Spinal cord (tissue), 10 donors: ENCODE data around the gene RTN4R. TPM values are rescaled to one million over a fixed set of nuclear protein-coding genes. Genes with fewer than 3 reads are reported as not detected.
A peak's percentile ranks its signal among the peaks of the same experiment; 100 is the strongest.

Experiments
- DNase-seq, 6 donors: peaks; one replicate each; pipeline versions ENCODE4 v3.0.0 to v3.0.0-alpha.2; 2013 to 2015; ENCODE audit warnings: low spot score in 6 of 6, low read depth in 4 of 6
- H3K27ac ChIP-seq: one replicate; pipeline ENCODE4 v1.5.1; 2013; ENCODE audit warnings: low read depth, low read length, control low read depth
- H3K27me3 ChIP-seq: one replicate; pipeline ENCODE4 v1.6.1; 2013; ENCODE audit warnings: low read length; ENCODE audit not compliant: control insufficient read depth, insufficient read depth
- H3K36me3 ChIP-seq: one replicate; pipeline ENCODE4 v1.6.1; 2013; ENCODE audit warnings: low read length; ENCODE audit not compliant: control insufficient read depth, insufficient read depth
- H3K4me1 ChIP-seq: one replicate; pipeline ENCODE4 v1.6.1; 2013; ENCODE audit warnings: low read length; ENCODE audit not compliant: control insufficient read depth, insufficient read depth
- H3K4me3 ChIP-seq: one replicate; pipeline ENCODE4 v1.5.1; 2013; ENCODE audit warnings: low read depth, low read length, control low read depth
- H3K9me3 ChIP-seq: one replicate; pipeline ENCODE4 v1.6.1; 2013; ENCODE audit warnings: low read length; ENCODE audit not compliant: control insufficient read depth, insufficient read depth
- WGBS: methylation state at CpG from one replicate; pipeline ENCODE4 v1.1.5; 2013; ENCODE audit warnings: missing lambda C conversion rate; ENCODE audit not compliant: insufficient coverage; 5-methylcytosine and 5-hydroxymethylcytosine counted together
- polyA plus RNA-seq, 2 donors: library from polyadenylated mRNA; unstranded; fragments of 120-200 nt; gene quantifications; one replicate each; pipeline ENCODE4 v1.2.1, GENCODE V29; 2013; ENCODE audit not compliant: insufficient read length in 2 of 2
- total RNA-seq, 2 donors: library from RNA; depleted of rRNA in 1 of 2; stranded (reverse); fragments of 120-200 nt in 1 of 2; fragments of >200 nt in 1 of 2; gene quantifications; one replicate each; pipeline versions ENCODE4 v1.2.3 to v1.2.4, GENCODE V29; 2013 to 2014
- donor health status: healthy.

The RTN4R gene
- total and polyA plus RNA-seq, 4 donors: 5.4 to 25.9 (median 16.6) TPM

DNA sequence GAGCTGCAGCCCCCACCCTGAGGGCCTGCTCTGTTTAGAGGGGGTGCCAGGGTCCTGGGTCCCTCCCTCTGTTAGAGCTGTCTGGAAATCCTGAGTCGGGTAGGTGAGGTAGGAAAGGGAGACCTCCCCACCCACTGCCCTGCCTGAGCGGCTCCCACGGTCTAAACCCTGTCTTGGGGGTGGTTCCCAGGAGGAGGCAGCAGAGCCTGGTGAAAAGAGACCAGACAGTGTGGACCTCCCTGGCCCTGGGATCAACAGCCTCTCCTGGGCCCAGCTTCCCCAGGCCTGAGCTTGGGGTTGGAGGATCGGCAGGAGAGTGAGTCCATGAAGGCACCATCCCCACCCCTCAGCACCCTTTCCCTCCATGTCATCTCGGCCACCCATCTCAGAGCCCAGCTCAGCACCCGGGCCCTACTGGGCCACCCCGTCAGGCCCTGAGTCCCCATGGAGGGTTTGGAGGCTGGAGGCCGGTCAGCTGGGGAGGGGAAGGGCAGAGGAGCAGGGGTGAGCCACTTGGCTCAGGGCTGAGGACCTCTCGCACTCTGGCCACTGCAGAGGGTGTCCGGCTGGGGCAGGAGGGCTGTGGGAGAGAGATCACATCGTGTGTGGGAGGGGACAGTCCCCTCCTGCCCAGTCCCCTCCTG lies 37.2 kb downstream of the RTN4R start:
- whole genome bisulfite sequencing: 91% methylated on average over 7 of the region's 11 CpGs
- H3K36me3 ChIP-seq: no peaks in the 10 kb centered on the region
- peaks cover 82% of the 10 kb centered on the region for H3K4me1 ChIP-seq
- no peaks in the 10 kb centered on the region for H3K9me3 ChIP-seq
- no peak overlapping the region for H3K27ac ChIP-seq
- no peak overlapping the region for H3K4me3 ChIP-seq
- no peak for DNase-seq
- H3K27me3 ChIP-seq: no peaks in the 10 kb centered on the region

- Histone ChIP-seq H3K27ac (peak overlapping the region; percentile 33), H3K36me3 (no peaks in the 10 kb centered on the region), H3K27me3 (no peaks in the 10 kb centered on the region), H3K9me3 (no peaks in the 10 kb centered on the region), H3K4me1 (peaks cover 74% of the 10 kb centered on the region), H3K4me3 (no peak overlapping the region)
- peak in 2 of 6 donors; percentile 70 to 89 for DNase-seq
- WGBS: 39% methylated on average over 24 of the region's 24 CpGs
Observed at GRCh38 chr22:20229916-20230775, 38.0 kb downstream of the RTN4R start.

DNA sequence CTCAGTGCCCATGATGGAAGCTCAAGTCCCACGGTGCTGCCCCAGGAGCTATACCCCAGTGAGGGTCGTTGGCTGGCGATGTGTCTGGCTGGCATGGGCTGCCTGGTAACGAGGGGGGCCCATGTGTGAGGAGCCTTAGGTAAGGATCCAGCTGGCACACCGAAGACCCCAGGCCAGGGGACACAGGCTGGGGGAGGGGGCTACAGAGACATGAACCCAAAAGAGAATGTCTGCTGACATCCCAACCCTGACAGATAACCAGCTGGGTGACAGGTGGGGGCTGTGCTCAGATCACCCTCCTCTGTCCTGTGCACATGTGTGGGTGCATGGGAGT lies 39.2 kb downstream of the RTN4R start:
- Histone ChIP-seq H3K4me3 (no peak overlapping the region), H3K27ac (no peak overlapping the region), H3K4me1 (peaks cover 62% of the 10 kb centered on the region), H3K9me3 (no peaks in the 10 kb centered on the region), H3K27me3 (no peaks in the 10 kb centered on the region), H3K36me3 (no peaks in the 10 kb centered on the region)
- DNase-seq: no peak
- 72% methylated on average over 5 of the region's 5 CpGs for WGBS

DNA sequence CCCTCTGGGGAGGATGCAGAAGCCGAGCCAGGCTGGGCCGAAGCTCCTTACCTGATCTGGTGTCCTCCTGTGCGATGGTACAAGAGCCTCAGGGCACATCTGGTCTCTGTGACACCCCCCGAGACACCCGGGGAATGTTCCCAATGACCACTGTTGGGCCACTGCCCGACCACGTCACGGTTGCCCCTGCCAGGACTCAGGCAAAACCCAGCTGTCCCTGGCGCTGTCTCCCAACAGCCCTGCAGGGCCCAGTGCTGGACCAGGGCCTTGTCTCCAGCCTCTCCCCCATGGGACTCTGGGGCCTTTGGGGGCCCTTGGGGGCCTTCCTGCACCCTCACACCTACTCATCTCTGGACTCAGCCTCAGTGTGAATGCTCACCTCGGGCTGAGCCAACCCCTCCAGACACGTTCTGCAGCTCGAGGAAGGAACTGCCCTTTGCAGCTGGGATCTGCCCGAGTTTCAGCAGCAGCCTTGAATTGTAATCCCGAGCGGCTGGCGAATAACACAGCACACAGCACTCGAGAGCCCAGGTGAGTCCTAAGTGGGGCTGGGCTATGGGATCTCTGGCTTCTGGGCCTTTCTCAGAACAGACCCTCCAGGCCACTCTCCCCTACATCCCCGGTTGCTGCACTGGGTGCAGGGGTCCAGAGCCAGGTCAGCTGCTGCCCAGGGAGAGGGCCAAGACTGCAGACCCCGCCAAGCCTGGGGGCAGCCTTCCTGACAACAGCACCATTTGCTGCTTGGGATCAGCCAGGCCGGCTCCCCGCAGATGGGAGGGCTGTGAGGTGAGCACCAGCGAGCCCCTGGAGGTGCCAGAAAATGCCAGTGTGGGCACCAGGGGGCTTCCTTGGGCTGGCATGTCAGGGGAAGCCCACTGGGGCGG lies 39.8 kb downstream of the RTN4R start:
- no peak for DNase-seq
- Histone ChIP-seq H3K27me3 (no peaks in the 10 kb centered on the region), H3K27ac (no peak overlapping the region), H3K4me1 (peaks cover 62% of the 10 kb centered on the region), H3K4me3 (no peak overlapping the region), H3K9me3 (no peaks in the 10 kb centered on the region), H3K36me3 (no peaks in the 10 kb centered on the region)
- 68% methylated on average over 23 of the region's 23 CpGs for WGBS

GRCh38 chr22:20227363-20227762 lies 40.8 kb downstream of the RTN4R start:
- H3K27me3 ChIP-seq: no peaks in the 10 kb centered on the region
- H3K9me3 ChIP-seq: no peaks in the 10 kb centered on the region
- no peak overlapping the region for H3K4me3 ChIP-seq
- no peaks in the 10 kb centered on the region for H3K36me3 ChIP-seq
- DNase-seq: no peak
- no peak overlapping the region for H3K27ac ChIP-seq
- WGBS: 85% methylated on average over 7 of the region's 7 CpGs
- H3K4me1 ChIP-seq: peaks cover 67% of the 10 kb centered on the region

GRCh38 chr22:20226760-20227350 lies 41.3 kb downstream of the RTN4R start:
- peaks cover 72% of the 10 kb centered on the region for H3K4me1 ChIP-seq
- no peak overlapping the region for H3K27ac ChIP-seq
- no peak for DNase-seq
- H3K9me3 ChIP-seq: no peaks in the 10 kb centered on the region
- H3K4me3 ChIP-seq: no peak overlapping the region
- H3K27me3 ChIP-seq: no peaks in the 10 kb centered on the region
- no peaks in the 10 kb centered on the region for H3K36me3 ChIP-seq
- WGBS: 81% methylated on average over 17 of the region's 17 CpGs

DNA sequence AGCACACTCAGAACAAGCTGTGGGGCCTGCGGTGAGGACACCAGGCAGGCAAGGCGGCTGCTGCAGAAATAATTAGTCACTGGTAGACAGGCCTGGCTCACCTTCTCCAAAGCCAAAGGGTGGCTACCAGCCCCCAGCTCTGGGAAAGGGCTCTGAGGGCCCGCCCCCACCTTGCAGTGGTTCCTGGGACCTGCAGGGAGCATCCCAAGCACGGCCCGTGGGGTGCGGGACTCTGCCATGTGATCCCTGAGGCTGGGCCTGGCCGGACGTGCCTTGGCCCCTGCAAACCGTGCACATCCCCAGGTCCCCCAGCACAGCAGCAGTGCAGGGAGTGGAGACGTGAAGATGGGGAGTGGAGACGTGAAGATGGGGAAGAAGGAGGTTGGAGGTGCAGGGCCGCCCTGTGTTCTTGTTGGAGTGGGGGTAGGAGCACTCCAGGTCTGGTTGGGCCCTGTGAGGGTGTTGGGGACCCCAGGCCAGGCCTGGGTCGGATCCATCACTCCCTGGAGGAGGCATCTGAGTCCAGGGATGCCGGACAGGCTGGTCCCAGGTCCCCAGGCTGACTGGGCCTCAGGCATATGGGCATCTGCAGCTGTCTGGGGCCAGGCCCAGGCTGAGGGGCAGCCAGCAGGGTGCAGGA lies 41.9 kb downstream of the RTN4R start:
- Histone ChIP-seq H3K27me3 (no peaks in the 10 kb centered on the region), H3K4me1 (peaks cover 69% of the 10 kb centered on the region), H3K27ac (no peak overlapping the region), H3K9me3 (no peaks in the 10 kb centered on the region), H3K4me3 (no peak overlapping the region), H3K36me3 (no peaks in the 10 kb centered on the region)
- no peak for DNase-seq
- WGBS: 75% methylated on average over 11 of the region's 14 CpGs

GRCh38 chr22:20225693-20225966 lies 42.5 kb downstream of the RTN4R start:
- Histone ChIP-seq H3K27ac (no peak overlapping the region), H3K9me3 (no peaks in the 10 kb centered on the region), H3K4me1 (peaks cover 63% of the 10 kb centered on the region), H3K27me3 (no peaks in the 10 kb centered on the region), H3K36me3 (no peaks in the 10 kb centered on the region), H3K4me3 (no peak overlapping the region)
- DNase-seq: no peak
- WGBS: 86% methylated on average over 2 of the region's 2 CpGs
